ENCODE data around the gene STK32B.

STK32B gene

GRCh38 chr4:5072948-5073347 lies 21.7 kb downstream of the STK32B start:
- no peak for DNase-seq

GRCh38 chr4:5078009-5078408 lies 26.7 kb downstream of the STK32B start:
- no peak for DNase-seq

- DNase-seq, result no peak
These were observed 28.3 kb downstream of the STK32B start for GRCh38 chr4:5079581-5079980.

DNA sequence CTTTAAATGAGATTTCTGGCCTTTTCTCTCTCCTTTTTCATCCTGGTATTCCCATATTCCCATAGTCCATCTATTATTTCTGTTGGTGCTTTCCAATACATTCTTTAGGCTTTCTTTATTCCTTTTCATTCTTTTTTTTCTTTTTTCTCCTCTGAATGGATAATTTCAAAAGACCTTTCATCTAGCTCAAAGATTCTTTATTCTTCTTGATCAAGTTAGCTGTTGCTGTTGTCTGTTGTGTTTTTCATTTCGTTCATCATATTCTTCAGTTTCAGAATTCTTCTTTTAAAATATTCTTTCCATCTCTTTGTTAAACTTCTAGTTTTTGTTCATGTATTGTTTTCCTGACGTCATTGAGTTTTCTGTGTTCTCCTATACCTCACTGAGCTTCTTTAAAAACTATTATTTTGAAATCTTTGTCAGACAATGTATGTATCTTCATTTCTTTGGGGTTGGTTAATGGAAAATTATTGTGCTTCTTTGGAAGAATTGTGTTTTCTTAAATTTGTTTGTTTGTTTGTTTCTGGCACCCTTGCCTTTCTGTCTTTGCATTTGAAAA lies 30.2 kb downstream of the STK32B start:
- DNase-seq, result no peak

GRCh38 chr4:5082376-5082775 lies 31.1 kb downstream of the STK32B start:
- DNase-seq, result no peak

DNA sequence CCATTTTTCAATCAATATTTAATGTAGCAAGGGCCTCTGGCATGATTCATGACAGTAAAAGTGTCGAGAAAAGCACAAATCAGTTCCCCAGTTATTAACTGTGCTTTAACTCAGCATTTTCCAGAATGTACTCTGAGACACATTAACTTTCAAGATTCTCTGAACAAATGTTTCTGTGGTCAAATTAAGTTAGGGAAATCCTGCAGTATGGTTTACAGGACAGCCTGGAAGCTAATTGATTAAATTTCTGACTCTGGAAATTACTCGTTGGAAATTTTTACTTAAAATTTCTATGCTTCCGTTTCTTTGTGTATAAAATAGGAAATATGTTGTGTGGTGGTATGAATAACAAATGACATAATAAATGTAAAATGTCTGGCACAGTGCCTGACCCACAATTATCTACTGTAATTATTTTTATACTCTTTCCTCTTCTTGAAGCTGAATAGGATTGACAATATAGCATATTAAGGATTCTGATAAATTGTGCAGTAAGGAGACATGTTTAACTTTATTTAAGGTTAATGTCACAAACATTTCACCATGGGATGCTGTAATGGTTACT lies 33.7 kb downstream of the STK32B start:
- DNase-seq, result no peak

GRCh38 chr4:5086535-5086934 lies 35.3 kb downstream of the STK32B start:
- DNase-seq, result no peak

DNA sequence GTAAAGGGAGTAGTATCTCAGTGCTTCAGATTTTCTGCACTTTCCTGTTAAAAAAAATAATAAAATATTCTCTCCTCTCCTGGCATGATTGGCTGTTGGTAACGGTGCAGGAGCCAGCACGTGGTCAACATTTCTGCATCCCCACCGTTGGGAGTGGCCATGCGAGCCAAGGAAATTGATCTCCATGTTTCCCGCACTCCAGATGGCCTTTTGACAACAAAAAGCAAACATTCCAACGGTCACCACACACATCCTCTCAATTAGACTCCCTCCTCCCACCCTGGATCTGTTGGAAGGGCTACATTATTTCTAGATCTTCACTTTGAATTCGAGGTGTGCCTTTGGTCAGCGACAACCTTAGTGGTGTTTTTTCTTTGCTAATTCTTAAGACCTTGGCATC lies 45.0 kb downstream of the STK32B start:
- no peak for DNase-seq

- no peak for DNase-seq
These were observed 46.9 kb downstream of the STK32B start for GRCh38 chr4:5098176-5098575.

DNA sequence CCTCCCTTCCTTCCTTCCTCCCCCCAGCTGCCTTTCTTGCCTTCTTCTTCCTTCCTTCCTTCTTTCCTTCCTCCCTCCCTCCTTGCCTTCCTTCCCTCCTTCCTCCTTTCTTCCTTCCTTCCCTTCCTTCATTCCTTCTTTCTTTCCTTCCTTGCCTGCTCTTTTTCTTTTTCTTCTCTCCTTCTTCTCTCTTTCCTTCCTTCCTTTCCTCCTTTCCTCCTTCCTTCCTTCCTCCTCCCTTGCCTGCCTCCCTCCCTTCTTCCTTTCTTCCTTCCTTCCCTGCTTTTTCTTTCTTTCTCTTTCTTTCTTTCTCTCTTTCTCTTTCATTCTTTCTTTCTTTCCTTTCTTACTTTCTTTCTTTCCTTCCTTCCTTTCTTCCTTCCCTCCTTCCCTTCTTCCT lies 49.1 kb downstream of the STK32B start:
- no peak for DNase-seq

DNA sequence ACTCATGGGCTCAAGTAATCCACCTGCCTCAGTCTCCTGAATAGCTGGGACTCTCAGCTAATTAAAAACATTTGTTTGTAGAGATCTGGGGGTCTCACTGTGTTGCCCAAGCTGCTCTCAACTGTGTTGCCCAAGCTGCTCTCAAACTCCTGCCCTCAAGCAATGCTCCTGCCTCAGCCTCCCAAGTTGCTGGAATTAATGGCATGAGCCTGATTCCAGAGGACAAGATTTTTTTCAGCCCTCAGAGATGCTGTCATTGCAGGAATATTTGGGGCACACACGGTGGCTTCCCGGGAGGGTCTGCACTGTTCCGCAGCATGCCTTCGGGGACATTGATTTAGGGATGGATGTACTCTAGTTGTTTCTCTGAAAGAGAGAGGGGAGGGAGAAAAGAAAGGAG lies 49.7 kb downstream of the STK32B start:
- no peak for DNase-seq

- no peak for DNase-seq
These were observed 50.3 kb downstream of the STK32B start for GRCh38 chr4:5101571-5101970.

GRCh38 chr4:5110901-5111300 lies 59.6 kb downstream of the STK32B start:
- DNase-seq, result no peak

DNA sequence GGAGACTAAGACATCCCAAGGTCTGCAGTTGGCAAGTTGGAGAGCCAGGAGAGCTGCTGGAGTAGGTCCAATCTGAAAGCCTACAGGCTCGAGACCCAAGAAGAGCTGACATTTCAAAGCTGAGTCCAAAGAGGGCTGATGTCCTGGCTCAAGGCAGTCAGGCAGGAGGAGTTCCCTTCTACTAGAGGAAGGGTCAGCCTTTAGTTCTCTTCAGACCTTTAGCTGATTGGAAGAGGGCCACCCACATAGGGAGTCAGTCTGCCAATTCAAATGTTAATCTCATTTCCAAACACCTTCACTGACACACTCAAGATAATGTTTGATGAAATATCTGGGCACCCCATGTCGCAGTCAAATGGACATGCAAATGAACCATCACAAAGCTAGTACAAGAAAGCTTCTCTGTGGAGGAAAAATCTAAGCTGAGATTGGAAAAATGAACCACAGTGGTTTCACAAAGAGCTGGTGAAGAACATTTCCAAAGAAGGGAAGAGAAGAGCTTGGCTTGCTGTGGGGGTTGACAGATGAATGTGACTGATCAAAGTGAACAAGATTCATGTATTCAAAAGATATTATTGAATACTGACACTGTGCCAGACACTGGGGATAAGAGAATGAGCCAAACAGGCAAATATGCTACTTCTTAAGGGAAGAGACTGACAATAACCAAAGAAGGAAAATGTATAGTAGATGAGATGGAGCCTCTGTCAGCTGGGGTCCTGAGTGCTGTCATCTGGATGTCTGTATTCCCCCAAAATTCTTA lies 61.2 kb downstream of the STK32B start:
- no peak for DNase-seq

- no peak for DNase-seq
These were observed 63.7 kb downstream of the STK32B start for GRCh38 chr4:5114950-5115349.

DNA sequence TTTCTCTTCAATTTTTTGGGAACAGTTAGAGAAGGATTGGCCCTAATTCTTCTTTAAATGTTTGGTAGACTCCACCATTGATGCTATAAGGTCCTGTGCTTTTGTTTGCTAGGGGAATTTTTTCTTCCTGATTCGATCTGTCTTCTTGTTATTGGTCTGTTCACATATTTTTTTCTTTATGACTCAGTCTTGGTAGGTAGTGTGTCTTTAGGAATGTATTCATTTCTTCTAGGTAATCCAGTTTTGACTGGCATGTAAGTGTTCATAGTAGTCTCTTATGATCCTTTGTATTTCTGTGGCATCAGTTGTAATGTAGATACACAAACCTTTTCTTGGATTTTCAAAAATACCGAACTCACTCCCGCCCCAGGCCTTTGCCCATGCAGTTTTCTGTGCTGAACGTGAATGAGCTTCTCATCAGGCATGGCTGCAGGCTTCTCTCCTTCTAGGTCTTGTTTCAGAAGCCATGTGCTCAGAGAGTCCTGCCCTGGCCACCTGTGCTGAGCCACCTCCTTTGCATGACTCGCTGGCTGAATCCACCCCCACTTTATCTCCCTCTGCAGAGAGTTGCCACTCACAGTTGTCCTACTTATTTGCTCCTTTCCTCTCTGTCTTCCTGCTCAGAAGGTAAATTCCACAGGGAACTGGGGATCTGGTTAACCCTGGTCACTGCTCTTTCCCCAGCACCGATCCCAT lies 67.0 kb downstream of the STK32B start:
- DNase-seq, result no peak

- DNase-seq, result no peak
These were observed 67.9 kb downstream of the STK32B start for GRCh38 chr4:5118994-5119835.

DNA sequence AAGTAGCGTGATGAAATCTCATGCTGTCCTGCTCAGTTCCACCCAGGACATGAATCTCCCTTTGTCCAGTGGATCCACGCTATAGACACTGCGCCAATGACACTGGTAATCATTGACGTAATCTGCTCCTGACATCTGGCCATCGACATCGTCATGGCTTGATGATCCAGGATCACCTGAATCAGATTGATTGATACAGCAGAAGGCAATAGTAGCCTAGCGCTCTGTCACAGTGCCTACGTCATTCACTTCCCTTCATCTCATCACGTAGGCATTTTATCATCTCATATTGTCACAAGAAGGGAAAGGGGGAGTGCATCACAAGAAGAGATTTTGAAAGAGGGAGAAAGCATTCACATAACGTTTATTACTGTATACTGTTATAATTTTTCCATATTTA lies 68.8 kb downstream of the STK32B start:
- no peak for DNase-seq

DNA sequence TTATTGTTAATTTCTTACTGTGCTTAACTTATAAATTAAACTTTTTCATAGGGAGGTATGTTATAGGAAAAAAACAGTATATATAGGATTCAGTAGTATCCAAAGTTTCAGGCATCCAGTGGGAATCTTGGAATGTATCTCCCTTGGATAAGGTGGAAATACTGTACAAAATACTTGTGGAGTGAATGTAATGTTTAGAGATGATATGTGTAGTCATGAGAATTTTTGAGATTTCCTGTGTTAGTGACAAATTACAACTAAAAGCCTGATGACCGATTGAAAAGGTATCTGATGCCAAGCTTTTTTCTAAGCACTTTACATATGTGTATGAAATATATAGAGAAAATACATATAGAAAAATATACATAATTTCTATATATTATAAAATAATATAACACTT lies 69.2 kb downstream of the STK32B start:
- no peak for DNase-seq

GRCh38 chr4:5122114-5122513 lies 70.8 kb downstream of the STK32B start:
- DNase-seq, result no peak

GRCh38 chr4:5124876-5125275 lies 73.6 kb downstream of the STK32B start:
- no peak for DNase-seq

- no peak for DNase-seq
These were observed 74.0 kb downstream of the STK32B start for GRCh38 chr4:5125321-5125720.

DNA sequence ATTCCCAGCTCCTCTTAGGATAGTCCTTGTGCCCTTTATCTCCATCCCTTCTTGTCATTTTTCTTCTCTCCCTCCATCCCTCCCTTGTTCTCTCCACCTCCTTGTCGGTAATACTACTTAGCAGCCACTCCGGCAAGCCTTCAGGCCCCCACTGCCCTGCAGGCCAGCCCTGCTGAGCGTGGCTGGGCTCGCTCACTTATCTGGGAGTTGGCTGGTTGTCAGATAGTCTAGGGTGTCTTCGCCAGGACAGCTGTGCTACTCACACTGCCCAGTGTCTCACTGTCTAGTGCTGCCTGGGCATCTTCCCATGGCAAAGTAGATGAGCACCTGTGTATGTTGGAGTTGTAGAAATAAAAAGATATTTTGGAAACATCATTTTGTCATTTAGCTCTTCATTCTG lies 75.0 kb downstream of the STK32B start:
- no peak for DNase-seq
